Stimulated activated CD4-positive, alpha-beta T cell treated with anti-CD3 and anti-CD28 coated beads, Interleukin-15, amount 100 ng/mL, for 48 hours (primary cell): ENCODE measurements around the gene IGSF23.

Experiments used
- DNase-seq, 2 donors: peaks; one replicate each; pipeline ENCODE4 v3.0.0-alpha.2; 2020; ENCODE audit warnings: low read depth in 2 of 2

The IGSF23 gene, protein sequence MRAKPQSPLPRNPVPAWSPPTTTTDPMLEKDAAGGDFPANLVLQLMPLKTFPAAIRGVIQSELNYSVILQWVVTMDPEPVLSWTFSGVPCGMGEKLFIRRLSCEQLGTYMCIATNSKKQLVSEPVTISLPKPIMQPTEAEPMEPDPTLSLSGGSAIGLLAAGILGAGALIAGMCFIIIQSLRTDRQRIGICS

GRCh38 chr19:44613295-44614178 is at the start of gene IGSF23:
IGSF23 (plus strand) TSS chr19:44613563; CDS start chr19:44613646, 83 bp downstream.
- no peak for DNase-seq

GRCh38 chr19:44566984-44567383 is 46.4 kb upstream of the IGSF23 start:
- no peak for DNase-seq

GRCh38 chr19:44567745-44568144 is 45.6 kb upstream of the IGSF23 start:
- DNase-seq: no peak

- DNase-seq: no peak
Measured at GRCh38 chr19:44570603-44570983, 42.8 kb upstream of the IGSF23 start.

DNA sequence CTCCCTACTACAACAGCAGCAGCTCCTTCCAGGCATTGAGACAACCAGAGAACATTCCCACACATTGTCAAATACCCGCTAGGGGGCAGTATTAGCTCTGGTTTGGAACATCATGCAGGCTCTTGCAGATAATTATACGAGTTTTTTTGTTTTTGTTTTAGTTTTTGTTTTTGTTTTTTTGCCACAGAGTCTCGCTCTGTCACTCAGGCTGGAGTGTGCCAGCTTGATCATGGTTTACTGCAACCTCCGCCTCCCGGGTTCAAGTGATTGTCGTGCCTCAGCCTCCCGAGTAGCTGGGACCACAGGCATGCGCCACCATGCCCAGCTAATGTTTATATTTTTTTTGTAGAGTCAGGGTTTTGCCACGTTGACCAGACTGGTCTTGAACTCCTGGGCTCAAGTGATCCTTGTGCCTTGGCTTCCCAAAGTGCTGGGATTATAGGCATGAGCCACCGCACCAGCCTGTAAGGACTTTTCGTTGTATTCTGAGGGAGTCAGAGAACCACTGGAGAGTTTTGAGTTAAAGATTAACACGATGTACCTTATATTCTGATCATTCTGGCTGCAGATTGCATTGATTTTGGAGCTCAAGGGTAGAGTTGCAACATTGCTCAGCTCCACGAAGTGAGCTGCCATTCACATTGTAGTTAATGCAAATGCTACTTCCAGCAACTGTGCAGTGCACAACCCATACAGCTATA is 42.2 kb upstream of the IGSF23 start:
- DNase-seq: peak; percentile 31 to 44

GRCh38 chr19:44571830-44572580 is 41.4 kb upstream of the IGSF23 start:
- no peak for DNase-seq

DNA sequence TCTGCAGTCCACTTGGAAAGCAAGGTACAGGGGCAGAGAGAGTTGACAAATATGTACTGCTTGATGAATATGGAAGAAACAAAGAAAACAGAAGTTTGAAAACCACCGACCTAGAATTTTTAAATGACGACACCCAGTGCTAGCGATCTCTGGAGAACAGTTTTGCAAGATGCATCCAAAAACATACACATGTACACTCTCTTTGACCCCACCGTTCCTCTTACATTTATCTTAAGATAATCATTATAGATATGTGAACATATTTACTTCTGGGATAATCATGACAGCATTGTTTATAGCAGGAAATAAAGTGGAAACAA is 40.8 kb upstream of the IGSF23 start:
- DNase-seq: no peak

DNA sequence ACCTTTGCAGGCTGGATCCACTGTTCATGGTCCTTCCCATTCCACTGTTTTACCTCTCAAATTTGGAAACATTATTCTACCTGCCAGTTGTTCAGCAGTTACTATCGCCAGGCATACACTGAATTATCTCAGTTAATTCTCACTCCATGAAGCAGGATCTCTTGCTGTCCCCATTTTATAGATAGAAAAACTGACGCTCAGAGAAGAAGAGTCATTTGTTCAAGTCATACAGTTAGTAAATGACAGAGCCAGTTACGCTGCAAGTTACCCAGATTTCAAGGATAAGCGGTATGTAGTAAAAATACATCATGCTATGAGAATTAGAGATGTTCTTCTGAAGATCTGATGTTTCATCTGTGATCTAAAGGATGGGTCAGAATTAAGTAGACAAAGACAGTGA is 40.2 kb upstream of the IGSF23 start:
- no peak for DNase-seq

DNA sequence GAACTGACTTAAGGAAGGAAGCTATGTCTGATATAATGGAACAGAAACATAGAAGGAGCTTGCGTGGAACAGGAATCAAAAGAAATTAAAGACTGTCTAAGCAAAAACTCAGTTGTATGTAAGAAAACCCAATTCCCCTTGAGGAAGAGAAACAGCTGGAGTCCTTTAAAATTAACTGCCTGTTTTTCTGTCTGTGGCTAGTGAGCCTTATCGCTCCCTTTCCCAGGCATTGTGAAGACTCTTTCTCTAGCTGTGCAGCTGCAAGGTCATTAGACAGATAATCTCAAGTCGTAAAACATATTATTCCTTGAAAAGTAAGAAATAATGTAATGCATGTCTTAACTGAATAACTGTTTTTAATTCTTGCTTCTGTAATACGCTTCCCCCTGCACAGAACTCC is 39.7 kb upstream of the IGSF23 start:
- DNase-seq: no peak

- DNase-seq: no peak
Measured at GRCh38 chr19:44574186-44574950, 39.0 kb upstream of the IGSF23 start.

GRCh38 chr19:44575116-44575700 is 38.2 kb upstream of the IGSF23 start:
- DNase-seq: no peak

GRCh38 chr19:44576843-44577565 is 36.4 kb upstream of the IGSF23 start:
- DNase-seq: peak in 1 of 2 donors; percentile 17

- DNase-seq: no peak
Measured at GRCh38 chr19:44577566-44577874, 35.8 kb upstream of the IGSF23 start.

DNA sequence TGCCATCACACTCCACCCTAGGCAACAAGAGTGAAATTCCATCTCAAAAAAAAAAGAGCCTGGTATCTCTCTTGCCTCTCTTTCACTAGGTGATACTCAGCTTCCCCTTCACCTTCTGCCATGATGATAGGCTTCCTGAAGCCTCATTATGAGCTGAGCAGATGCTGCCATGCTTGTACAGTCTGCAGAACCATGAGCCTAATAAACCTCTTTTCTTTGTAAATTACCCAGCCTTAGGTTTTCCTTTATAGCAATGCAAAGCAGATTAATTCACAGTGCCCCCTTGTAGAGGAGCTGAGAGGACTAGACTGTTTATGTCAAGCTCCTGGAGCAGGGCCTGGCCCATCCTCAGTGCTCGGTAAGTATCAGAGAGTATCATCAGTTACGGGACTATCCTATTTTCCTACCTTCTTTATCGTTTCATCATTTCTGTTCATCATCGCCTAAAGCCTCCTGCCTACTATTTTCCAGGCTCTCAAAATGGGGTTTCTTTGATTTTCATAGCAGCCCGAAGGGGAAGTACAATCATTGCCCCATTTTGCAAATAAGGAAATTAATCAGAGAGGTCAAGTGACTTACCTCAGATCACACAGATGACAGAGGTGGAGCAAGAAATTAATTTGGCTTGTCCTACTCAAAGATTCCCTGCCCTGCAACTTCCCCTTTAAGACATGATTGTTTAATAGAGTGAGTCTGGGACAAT is 33.5 kb upstream of the IGSF23 start:
- no peak for DNase-seq

GRCh38 chr19:44580366-44580895 is 32.9 kb upstream of the IGSF23 start:
- no peak for DNase-seq

- no peak for DNase-seq
Measured at GRCh38 chr19:44581288-44581687, 32.1 kb upstream of the IGSF23 start.

DNA sequence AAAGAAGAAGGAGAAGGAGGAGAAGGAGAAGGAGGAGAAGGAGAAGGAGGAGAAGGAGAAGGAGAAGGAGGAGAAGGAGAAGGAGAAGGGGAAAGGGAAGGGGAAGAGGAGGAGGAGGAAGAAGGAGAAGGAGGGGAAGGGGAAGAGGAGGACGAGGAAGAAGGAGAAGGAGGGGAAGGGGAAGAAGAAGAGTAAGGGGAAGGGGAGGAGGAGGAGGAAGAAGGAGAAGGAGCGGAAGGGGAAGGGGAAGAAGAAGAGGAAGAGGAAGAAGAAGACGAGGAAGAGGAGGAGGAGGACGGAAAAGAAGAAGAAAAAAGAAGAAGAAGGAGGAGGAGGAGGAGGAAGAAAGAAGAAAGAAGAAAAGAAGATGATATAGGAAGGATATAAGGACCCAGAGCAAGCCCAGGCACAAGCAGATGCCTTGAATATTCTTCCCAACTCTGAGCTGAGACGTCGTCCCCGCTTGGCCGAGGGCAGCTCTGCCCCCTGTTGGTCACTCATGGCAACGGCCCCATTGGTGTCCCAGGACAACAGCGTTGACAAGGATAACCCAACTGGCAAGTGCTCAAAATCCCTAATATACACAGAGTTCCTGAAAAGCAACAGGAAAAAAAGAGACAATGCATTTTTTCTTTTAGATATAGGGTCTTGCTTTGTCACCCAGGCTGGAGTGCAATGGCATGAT is 30.6 kb upstream of the IGSF23 start:
- DNase-seq: peak; percentile 13 to 14

- DNase-seq: no peak
Measured at GRCh38 chr19:44585371-44586133, 27.8 kb upstream of the IGSF23 start.
